ENCODE data around the gene OR4P4.

OR4P4 gene

GRCh38 chr11:55634813-55635212, at the start of gene OR4P4:
Gene OR4P4, plus strand, starts transcription at chr11:55635113.
- DNase-seq = no peak

GRCh38 chr11:55607545-55607944, 27.4 kb upstream of the OR4P4 start, which contains the start of gene OR4C11:
Gene OR4C11, minus strand, starts transcription at chr11:55607645. Its CDS starts 3,272 bp downstream, at chr11:55604373.
- no peak for DNase-seq

GRCh38 chr11:55624531-55624930, 10.4 kb upstream of the OR4P4 start:
- DNase-seq = no peak

DNA sequence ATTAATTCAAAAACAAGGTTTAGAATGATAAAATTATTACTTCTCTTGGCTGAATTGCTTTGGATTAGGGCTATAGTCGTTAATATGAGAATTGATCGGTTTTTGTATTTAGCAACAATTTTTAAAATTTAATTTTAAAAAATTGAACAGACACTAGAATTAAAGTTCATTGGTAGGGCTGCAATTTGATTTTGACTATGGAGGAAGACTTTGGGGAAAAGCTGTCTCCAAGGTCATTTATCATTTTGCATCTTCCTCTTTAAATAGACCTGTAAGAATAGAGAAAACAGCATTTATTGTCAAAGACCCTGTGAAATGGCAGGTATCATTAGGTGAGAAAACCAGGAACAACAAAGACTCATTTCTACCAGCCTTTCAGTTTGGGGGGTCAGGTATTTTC, 13.1 kb downstream of the OR4P4 start, which contains the start of gene OR4S2:
OR4S2 (plus strand) TSS at position 301 of the 400 bp plus-strand sequence. CDS start 2,577 bp downstream, outside the sequence.
- DNase-seq = no peak

- DNase-seq = no peak
These were observed 17.6 kb downstream of the OR4P4 start for GRCh38 chr11:55652560-55652959.

- DNase-seq = no peak
These were observed 20.2 kb downstream of the OR4P4 start for GRCh38 chr11:55655096-55655495.

GRCh38 chr11:55658031-55658573, 23.2 kb downstream of the OR4P4 start:
- no peak for DNase-seq

GRCh38 chr11:55658608-55659007, 23.7 kb downstream of the OR4P4 start:
- no peak for DNase-seq

- DNase-seq = no peak
These were observed 27.0 kb downstream of the OR4P4 start, which contains the start of gene OR4C6 for GRCh38 chr11:55661901-55662300. Gene OR4C6, plus strand, starts transcription at chr11:55662201. Its CDS starts 2,966 bp downstream, at chr11:55665167.

GRCh38 chr11:55669376-55669775, 34.5 kb downstream of the OR4P4 start:
- DNase-seq = no peak

GRCh38 chr11:55673860-55674259, 38.9 kb downstream of the OR4P4 start:
- no peak for DNase-seq

All from fibroblast of upper back skin (primary cell).